Liver (tissue), 9 donors: ENCODE measurements around the gene KDM3A. TPM values are rescaled to one million over a fixed set of nuclear protein-coding genes. Genes with fewer than 3 reads are reported as not detected.

Experiments
- DNase-seq: peaks from one replicate; pipeline ENCODE4 v3.0.0-alpha.2; 2017; ENCODE audit warnings: low spot score
- H3K27ac ChIP-seq, 2 donors: one replicate each; pipeline ENCODE4 v1.7.0; 2013; ENCODE audit warnings: inconsistent platforms in 2 of 2, low read length in 2 of 2, control low read depth in 1 of 2, low read depth in 1 of 2, mild to moderate bottlenecking in 1 of 2
- H3K27me3 ChIP-seq, 4 donors: one replicate each; pipeline versions ENCODE4 v1.6.1 to v1.7.0; 2013; ENCODE audit warnings: low read length in 3 of 4, inconsistent platforms in 1 of 4, mild to moderate bottlenecking in 1 of 4, moderate library complexity in 1 of 4; ENCODE audit not compliant: control insufficient read depth in 4 of 4, insufficient read depth in 4 of 4
- H3K36me3 ChIP-seq, 4 donors: one replicate each; pipeline versions ENCODE4 v1.6.1 to v1.7.0; 2013; ENCODE audit warnings: low read length in 3 of 4, mild to moderate bottlenecking in 3 of 4, low read depth in 1 of 4, moderate library complexity in 1 of 4; ENCODE audit not compliant: control insufficient read depth in 4 of 4, insufficient read depth in 3 of 4
- H3K4me1 ChIP-seq, 4 donors: one replicate each; pipeline versions ENCODE4 v1.6.1 to v1.7.0; 2013; ENCODE audit warnings: low read length in 3 of 4, mild to moderate bottlenecking in 3 of 4, moderate library complexity in 1 of 4; ENCODE audit not compliant: control insufficient read depth in 4 of 4, insufficient read depth in 4 of 4
- H3K4me3 ChIP-seq, 3 donors: one replicate each; pipeline versions ENCODE4 v1.6.1 to v1.7.0; 2013; ENCODE audit warnings: low read length in 3 of 3, control low read depth in 1 of 3, low read depth in 1 of 3, mild to moderate bottlenecking in 1 of 3
- H3K9ac ChIP-seq, 2 donors: one replicate each; pipeline ENCODE4 v1.7.0; 2013; ENCODE audit warnings: low read length in 2 of 2, mild to moderate bottlenecking in 2 of 2, moderate library complexity in 2 of 2, control low read depth in 1 of 2, low read depth in 1 of 2
- H3K9me3 ChIP-seq, 4 donors: one replicate each; pipeline versions ENCODE4 v1.6.1 to v1.7.0; 2013; ENCODE audit warnings: low read length in 3 of 4; ENCODE audit not compliant: control insufficient read depth in 4 of 4
- EGR1 ChIP-seq, 2 donors: IDR thresholded peaks; 2 replicates each; pipeline ENCODE4 v1.6.1; 2016 to 2018; ENCODE audit warnings: antibody characterized with exemption in 2 of 2, low read depth in 2 of 2
- FOXA1 ChIP-seq: IDR thresholded peaks from 2 replicates; pipeline ENCODE4 v1.6.1; 2016; ENCODE audit warnings: antibody characterized with exemption
- GABPA ChIP-seq, 2 donors: IDR thresholded peaks in 1 of 2; conservative IDR thresholded peaks in 1 of 2; 2 replicates each; pipeline ENCODE4 v1.6.1; 2016; ENCODE audit warnings: antibody characterized with exemption in 2 of 2, mild to moderate bottlenecking in 1 of 2, moderate library complexity in 1 of 2
- HNF4A ChIP-seq, 2 donors: conservative IDR thresholded peaks; 2 replicates each; pipeline ENCODE4 v1.6.1; 2016; ENCODE audit warnings: antibody characterized with exemption in 2 of 2, mild to moderate bottlenecking in 2 of 2
- HNF4G ChIP-seq: IDR thresholded peaks from 2 replicates; pipeline ENCODE4 v1.6.1; 2016; ENCODE audit warnings: antibody characterized with exemption
- RAD21 ChIP-seq, 2 donors: IDR thresholded peaks; 2 replicates each; pipeline ENCODE4 v1.6.1; 2016; ENCODE audit warnings: antibody characterized with exemption in 2 of 2, mild to moderate bottlenecking in 2 of 2
- RXRA ChIP-seq, 2 donors: IDR thresholded peaks; 2 replicates each; pipeline ENCODE4 v1.6.1; 2017 to 2018; ENCODE audit warnings: antibody characterized with exemption in 2 of 2, mild to moderate bottlenecking in 1 of 2
- SP1 ChIP-seq: IDR thresholded peaks from 2 replicates; pipeline ENCODE4 v1.6.1; 2018; ENCODE audit warnings: antibody characterized with exemption, mild to moderate bottlenecking
- YY1 ChIP-seq: IDR thresholded peaks from 2 replicates; pipeline ENCODE4 v1.6.1; 2016; ENCODE audit warnings: antibody characterized with exemption, mild to moderate bottlenecking
- WGBS: extraction: QIAGEN DNeasy Blood & Tissue Kit; methylation state at CpG from one replicate; pipeline ENCODE4 v1.1.7; 2013; 5-methylcytosine and 5-hydroxymethylcytosine counted together
- polyA plus RNA-seq, 2 donors: library from polyadenylated mRNA; stranded (reverse) in 1 of 2; unstranded in 1 of 2; fragments of 200-250 nt in 1 of 2; fragments of >200 nt in 1 of 2; fragmentation: Nextera tagmentation in 1 of 2; extraction: Ambion mirVana in 1 of 2; gene quantifications; one replicate each; pipeline versions ENCODE4 v1.2.1 to v1.2.3, GENCODE V29; 2013 to 2015
- total RNA-seq, 2 donors: library from RNA; depleted of rRNA; stranded (reverse); fragments of >200 nt; gene quantifications; one replicate each; pipeline ENCODE4 v1.2.3, GENCODE V29; 2014
- TF ChIP-seq, protein P1 (sequence below): fragments of 150-350 bp; IDR thresholded peaks from 2 replicates; pipeline ENCODE4 v1.5.1; 2017; ENCODE audit warnings: improper control_type of control experiment, low read depth, low read length; ENCODE audit not compliant: missing input control
- TF ChIP-seq, protein P2 (sequence below): IDR thresholded peaks from 2 replicates; pipeline ENCODE4 v1.6.1; 2016; ENCODE audit warnings: antibody characterized with exemption
- TF ChIP-seq, protein P3 (sequence below): IDR thresholded peaks from 2 replicates; pipeline ENCODE4 v1.6.1; 2016; ENCODE audit warnings: antibody characterized with exemption, mild to moderate bottlenecking
- TF ChIP-seq, protein P4 (sequence below): IDR thresholded peaks from 2 replicates; pipeline ENCODE4 v1.6.1; 2016; ENCODE audit warnings: antibody characterized with exemption
- TF ChIP-seq, protein P5 (sequence below): IDR thresholded peaks from 2 replicates; pipeline ENCODE4 v1.6.1; 2016; ENCODE audit warnings: antibody characterized with exemption
- donor health status: healthy.
- donor health status: healthy.
- donor health status: healthy.
- donor health status: healthy.
- donor health status: healthy.

Gene KDM3A
- total and polyA plus RNA-seq, 4 donors, result 3.9 to 19.8 (median 8.3) TPM

DNA sequence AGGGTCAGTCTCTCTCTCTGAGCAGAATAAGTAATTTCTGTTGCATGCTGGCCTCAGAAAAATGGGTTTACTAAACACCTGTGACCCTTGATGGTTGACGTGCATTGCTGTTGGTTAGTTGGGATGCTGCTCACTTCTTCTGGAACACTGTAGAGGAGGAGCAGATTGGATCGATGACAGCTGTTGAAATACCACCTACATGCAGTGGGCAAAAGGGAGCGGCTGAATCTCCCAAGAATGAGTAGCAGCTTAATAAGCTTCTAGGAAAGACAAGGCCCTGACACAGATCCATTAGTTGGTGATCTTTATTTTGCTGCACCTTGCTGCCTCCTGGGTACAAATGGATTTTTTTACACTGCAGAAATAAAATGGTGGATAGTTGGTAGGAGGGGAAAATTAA lies 43.2 kb downstream of the KDM3A start:
- H3K27ac ChIP-seq, result no peak overlapping the region
- H3K27me3 ChIP-seq, result no peaks in the 10 kb centered on the region
- TF ChIP-seq GABPA (IDR thresholded peaks at IDR 0.05 in 1 of 2, conservative IDR thresholded peaks at IDR 0.05 in 1 of 2) (no peak), HNF4G (no peak), EGR1 (IDR thresholded peaks at IDR 0.05; ENCODE audit: low read depth in 2 of 2) (no peak), RXRA (IDR thresholded peaks at IDR 0.05) (no peak)
- TF ChIP-seq, protein P1, sequence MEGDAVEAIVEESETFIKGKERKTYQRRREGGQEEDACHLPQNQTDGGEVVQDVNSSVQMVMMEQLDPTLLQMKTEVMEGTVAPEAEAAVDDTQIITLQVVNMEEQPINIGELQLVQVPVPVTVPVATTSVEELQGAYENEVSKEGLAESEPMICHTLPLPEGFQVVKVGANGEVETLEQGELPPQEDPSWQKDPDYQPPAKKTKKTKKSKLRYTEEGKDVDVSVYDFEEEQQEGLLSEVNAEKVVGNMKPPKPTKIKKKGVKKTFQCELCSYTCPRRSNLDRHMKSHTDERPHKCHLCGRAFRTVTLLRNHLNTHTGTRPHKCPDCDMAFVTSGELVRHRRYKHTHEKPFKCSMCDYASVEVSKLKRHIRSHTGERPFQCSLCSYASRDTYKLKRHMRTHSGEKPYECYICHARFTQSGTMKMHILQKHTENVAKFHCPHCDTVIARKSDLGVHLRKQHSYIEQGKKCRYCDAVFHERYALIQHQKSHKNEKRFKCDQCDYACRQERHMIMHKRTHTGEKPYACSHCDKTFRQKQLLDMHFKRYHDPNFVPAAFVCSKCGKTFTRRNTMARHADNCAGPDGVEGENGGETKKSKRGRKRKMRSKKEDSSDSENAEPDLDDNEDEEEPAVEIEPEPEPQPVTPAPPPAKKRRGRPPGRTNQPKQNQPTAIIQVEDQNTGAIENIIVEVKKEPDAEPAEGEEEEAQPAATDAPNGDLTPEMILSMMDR, result no peak
- DNase-seq, result no peak
- no peaks in the 10 kb centered on the region for H3K9me3 ChIP-seq
- H3K9ac ChIP-seq, result no peak overlapping the region
- peaks cover 22 to 83% (median 72%) of the 10 kb centered on the region in 4 donors for H3K36me3 ChIP-seq
- H3K4me1 ChIP-seq, result no peaks in the 10 kb centered on the region
- 97% methylated on average over 3 of the region's 3 CpGs for WGBS
- H3K4me3 ChIP-seq, result no peak overlapping the region

DNA sequence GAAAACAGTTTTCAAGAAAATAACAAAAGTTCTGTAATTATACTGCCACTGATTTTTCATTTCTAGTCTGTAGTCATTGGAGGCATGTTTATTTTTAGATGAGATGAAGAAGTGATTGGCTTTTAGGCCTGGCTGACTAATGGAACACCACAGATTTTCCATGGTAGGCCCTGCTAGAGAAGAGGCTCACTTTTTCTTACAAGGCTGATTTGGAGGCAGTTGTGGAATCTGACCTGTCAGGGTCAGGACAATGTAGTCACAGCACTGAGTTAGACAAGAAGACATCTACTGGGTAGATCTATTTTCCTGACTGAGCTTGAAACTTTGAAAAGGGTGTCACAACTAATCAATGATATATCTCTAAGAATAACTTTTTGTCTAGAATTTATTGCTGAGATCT lies 43.9 kb downstream of the KDM3A start:
- TF ChIP-seq RXRA (IDR thresholded peaks at IDR 0.05) (no peak), FOXA1 (no peak), SP1 (no peak), HNF4G (no peak), RAD21 (IDR thresholded peaks at IDR 0.05) (no peak), GABPA (IDR thresholded peaks at IDR 0.05 in 1 of 2, conservative IDR thresholded peaks at IDR 0.05 in 1 of 2) (no peak), YY1 (no peak), HNF4A (conservative IDR thresholded peaks at IDR 0.05) (no peak)
- TF ChIP-seq, protein P2, sequence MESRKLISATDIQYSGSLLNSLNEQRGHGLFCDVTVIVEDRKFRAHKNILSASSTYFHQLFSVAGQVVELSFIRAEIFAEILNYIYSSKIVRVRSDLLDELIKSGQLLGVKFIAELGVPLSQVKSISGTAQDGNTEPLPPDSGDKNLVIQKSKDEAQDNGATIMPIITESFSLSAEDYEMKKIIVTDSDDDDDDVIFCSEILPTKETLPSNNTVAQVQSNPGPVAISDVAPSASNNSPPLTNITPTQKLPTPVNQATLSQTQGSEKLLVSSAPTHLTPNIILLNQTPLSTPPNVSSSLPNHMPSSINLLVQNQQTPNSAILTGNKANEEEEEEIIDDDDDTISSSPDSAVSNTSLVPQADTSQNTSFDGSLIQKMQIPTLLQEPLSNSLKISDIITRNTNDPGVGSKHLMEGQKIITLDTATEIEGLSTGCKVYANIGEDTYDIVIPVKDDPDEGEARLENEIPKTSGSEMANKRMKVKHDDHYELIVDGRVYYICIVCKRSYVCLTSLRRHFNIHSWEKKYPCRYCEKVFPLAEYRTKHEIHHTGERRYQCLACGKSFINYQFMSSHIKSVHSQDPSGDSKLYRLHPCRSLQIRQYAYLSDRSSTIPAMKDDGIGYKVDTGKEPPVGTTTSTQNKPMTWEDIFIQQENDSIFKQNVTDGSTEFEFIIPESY, result no peak
- TF ChIP-seq, protein P3, sequence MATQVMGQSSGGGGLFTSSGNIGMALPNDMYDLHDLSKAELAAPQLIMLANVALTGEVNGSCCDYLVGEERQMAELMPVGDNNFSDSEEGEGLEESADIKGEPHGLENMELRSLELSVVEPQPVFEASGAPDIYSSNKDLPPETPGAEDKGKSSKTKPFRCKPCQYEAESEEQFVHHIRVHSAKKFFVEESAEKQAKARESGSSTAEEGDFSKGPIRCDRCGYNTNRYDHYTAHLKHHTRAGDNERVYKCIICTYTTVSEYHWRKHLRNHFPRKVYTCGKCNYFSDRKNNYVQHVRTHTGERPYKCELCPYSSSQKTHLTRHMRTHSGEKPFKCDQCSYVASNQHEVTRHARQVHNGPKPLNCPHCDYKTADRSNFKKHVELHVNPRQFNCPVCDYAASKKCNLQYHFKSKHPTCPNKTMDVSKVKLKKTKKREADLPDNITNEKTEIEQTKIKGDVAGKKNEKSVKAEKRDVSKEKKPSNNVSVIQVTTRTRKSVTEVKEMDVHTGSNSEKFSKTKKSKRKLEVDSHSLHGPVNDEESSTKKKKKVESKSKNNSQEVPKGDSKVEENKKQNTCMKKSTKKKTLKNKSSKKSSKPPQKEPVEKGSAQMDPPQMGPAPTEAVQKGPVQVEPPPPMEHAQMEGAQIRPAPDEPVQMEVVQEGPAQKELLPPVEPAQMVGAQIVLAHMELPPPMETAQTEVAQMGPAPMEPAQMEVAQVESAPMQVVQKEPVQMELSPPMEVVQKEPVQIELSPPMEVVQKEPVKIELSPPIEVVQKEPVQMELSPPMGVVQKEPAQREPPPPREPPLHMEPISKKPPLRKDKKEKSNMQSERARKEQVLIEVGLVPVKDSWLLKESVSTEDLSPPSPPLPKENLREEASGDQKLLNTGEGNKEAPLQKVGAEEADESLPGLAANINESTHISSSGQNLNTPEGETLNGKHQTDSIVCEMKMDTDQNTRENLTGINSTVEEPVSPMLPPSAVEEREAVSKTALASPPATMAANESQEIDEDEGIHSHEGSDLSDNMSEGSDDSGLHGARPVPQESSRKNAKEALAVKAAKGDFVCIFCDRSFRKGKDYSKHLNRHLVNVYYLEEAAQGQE, result no peak
- TF ChIP-seq, protein P4, sequence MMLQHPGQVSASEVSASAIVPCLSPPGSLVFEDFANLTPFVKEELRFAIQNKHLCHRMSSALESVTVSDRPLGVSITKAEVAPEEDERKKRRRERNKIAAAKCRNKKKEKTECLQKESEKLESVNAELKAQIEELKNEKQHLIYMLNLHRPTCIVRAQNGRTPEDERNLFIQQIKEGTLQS, result no peak
- TF ChIP-seq, protein P1, result no peak
- TF ChIP-seq, protein P5, sequence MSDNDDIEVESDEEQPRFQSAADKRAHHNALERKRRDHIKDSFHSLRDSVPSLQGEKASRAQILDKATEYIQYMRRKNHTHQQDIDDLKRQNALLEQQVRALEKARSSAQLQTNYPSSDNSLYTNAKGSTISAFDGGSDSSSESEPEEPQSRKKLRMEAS, result no peak
- no peaks in the 10 kb centered on the region for H3K4me1 ChIP-seq

More for the DNA sequence above, 43.9 kb downstream of the KDM3A start:
- no peak overlapping the region for H3K4me3 ChIP-seq
- H3K27me3 ChIP-seq, result no peaks in the 10 kb centered on the region
- H3K27ac ChIP-seq, result no peak overlapping the region
- no peak for DNase-seq
- peaks cover 19 to 84% (median 74%) of the 10 kb centered on the region in 4 donors for H3K36me3 ChIP-seq
- no peaks in the 10 kb centered on the region for H3K9me3 ChIP-seq
- no peak overlapping the region for H3K9ac ChIP-seq
